Measurements from ENCODE around the gene KRT77. TPM values are rescaled to one million over a fixed set of nuclear protein-coding genes. Genes with fewer than 3 reads are reported as not detected.

The KRT77 gene
- polyA plus RNA-seq, 3 donors: not detected

DNA sequence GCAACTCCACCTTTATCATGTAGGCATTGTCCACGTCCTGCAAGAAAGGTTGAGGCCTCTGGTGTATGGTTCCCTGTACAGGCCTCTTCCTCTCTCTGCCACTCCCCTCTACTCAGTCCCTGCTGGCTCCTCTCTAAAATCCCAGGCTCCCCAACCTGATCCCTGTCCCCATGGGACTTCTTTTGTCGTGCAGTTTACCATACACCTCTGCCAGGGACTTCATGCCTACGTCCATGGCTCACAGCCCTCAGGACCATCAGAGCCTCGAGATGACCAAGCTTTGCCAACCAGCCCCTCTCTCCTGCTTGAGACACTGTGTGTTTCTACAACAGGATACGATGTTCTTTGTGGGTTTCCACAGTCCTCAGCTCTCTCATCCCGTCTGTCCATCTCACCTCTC, 54.3 kb downstream of the KRT77 start:
- Mint-ChIP-seq H3K4me3 (no peak overlapping the region), H3K4me1 (peaks cover 10% of the 10 kb centered on the region), H3K9me3 (peaks cover 0 to 8% (median 3%) of the 10 kb centered on the region in 7 donors), H3K27me3 (ENCODE audit: low read depth in 3 of 3) (peaks cover 0 to 3% (median 2%) of the 10 kb centered on the region in 3 donors), H3K27ac (no peak overlapping the region), H3K36me3 (no peaks in the 10 kb centered on the region)
- Histone ChIP-seq H3K79me2 (ENCODE audit: insufficient read depth, low read length) (no peaks in the 10 kb centered on the region), H3K4me3 (replicated peaks in 1 of 3; ENCODE audit: low read depth in 2 of 3, low read length in 3 of 3) (no peak overlapping the region), H4K20me1 (ENCODE audit: insufficient read depth, low read length) (no peaks in the 10 kb centered on the region), H2AFZ (ENCODE audit: insufficient read depth, low read depth, low read length, poor library complexity, severe bottlenecking) (no peak overlapping the region), H3K9me3 (replicated peaks in 1 of 2; ENCODE audit: control insufficient read depth in 1 of 2, insufficient read depth in 1 of 2, low read length in 2 of 2) (no peaks in the 10 kb centered on the region), H3K4me1 (ENCODE audit: control insufficient read depth in 1 of 2, insufficient read depth in 2 of 2, low read length in 2 of 2) (no peaks in the 10 kb centered on the region), H3K27me3 (ENCODE audit: control insufficient read depth in 2 of 2, insufficient read depth in 2 of 2, low read length in 2 of 2) (no peaks in the 10 kb centered on the region), H3K4me2 (replicated peaks; ENCODE audit: extremely low read depth, low read length, poor library complexity, severe bottlenecking) (no peak overlapping the region), H3K9ac (ENCODE audit: insufficient read depth, low read length, poor library complexity, severe bottlenecking) (no peak overlapping the region), H3K36me3 (replicated peaks in 1 of 2; ENCODE audit: control insufficient read depth in 1 of 2, insufficient read depth in 2 of 2, low read length in 2 of 2) (no peaks in the 10 kb centered on the region), H3K27ac (ENCODE audit: low read depth in 1 of 2, low read length in 2 of 2) (no peak overlapping the region)
- no peak for DNase-seq
- TF ChIP-seq, protein P1, sequence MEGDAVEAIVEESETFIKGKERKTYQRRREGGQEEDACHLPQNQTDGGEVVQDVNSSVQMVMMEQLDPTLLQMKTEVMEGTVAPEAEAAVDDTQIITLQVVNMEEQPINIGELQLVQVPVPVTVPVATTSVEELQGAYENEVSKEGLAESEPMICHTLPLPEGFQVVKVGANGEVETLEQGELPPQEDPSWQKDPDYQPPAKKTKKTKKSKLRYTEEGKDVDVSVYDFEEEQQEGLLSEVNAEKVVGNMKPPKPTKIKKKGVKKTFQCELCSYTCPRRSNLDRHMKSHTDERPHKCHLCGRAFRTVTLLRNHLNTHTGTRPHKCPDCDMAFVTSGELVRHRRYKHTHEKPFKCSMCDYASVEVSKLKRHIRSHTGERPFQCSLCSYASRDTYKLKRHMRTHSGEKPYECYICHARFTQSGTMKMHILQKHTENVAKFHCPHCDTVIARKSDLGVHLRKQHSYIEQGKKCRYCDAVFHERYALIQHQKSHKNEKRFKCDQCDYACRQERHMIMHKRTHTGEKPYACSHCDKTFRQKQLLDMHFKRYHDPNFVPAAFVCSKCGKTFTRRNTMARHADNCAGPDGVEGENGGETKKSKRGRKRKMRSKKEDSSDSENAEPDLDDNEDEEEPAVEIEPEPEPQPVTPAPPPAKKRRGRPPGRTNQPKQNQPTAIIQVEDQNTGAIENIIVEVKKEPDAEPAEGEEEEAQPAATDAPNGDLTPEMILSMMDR (IDR thresholded peaks at IDR 0.05): no peak
- intact Hi-C loops (cut with micrococcal nuclease): no loop called here
- WGBS (ENCODE audit: insufficient coverage): 91% methylated on average over 5 of the region's 6 CpGs

DNA sequence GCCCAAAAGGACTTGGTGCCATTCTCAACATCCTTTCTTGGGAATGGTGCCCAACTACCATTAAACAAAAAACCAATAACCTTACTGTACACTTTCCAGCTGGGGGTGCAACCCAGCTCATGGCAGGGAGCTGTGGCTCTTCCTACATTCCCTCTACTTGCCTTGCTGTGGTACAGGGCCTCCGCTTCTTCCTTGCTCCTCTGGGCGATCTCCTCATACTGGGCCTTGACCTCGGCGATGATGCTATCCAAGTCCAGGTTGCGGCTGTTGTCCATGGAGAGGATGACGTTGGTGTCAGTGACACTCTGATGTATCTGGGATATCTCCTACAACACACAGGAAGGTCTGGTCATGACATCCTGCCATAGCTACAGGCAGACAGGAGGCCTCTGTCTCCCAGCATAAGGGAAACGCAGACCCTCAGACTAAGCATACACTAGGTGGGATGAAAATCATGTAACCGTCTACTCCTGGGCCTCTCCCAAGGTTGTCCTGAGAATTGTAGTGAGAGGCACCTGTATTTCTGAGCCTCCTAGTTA, 55.2 kb downstream of the KRT77 start:
- Histone ChIP-seq H3K79me2 (ENCODE audit: insufficient read depth, low read length) (no peaks in the 10 kb centered on the region), H3K27me3 (ENCODE audit: control insufficient read depth in 2 of 2, insufficient read depth in 2 of 2, low read length in 2 of 2) (no peaks in the 10 kb centered on the region), H3K4me2 (replicated peaks; ENCODE audit: extremely low read depth, low read length, poor library complexity, severe bottlenecking) (no peak overlapping the region), H3K4me3 (replicated peaks in 1 of 3; ENCODE audit: low read depth in 2 of 3, low read length in 3 of 3) (no peak overlapping the region), H3K4me1 (ENCODE audit: control insufficient read depth in 1 of 2, insufficient read depth in 2 of 2, low read length in 2 of 2) (no peaks in the 10 kb centered on the region), H2AFZ (ENCODE audit: insufficient read depth, low read depth, low read length, poor library complexity, severe bottlenecking) (no peak overlapping the region), H4K20me1 (ENCODE audit: insufficient read depth, low read length) (no peaks in the 10 kb centered on the region), H3K36me3 (replicated peaks in 1 of 2; ENCODE audit: control insufficient read depth in 1 of 2, insufficient read depth in 2 of 2, low read length in 2 of 2) (no peaks in the 10 kb centered on the region), H3K9me3 (replicated peaks in 1 of 2; ENCODE audit: control insufficient read depth in 1 of 2, insufficient read depth in 1 of 2, low read length in 2 of 2) (no peaks in the 10 kb centered on the region), H3K27ac (ENCODE audit: low read depth in 1 of 2, low read length in 2 of 2) (no peak overlapping the region), H3K9ac (ENCODE audit: insufficient read depth, low read length, poor library complexity, severe bottlenecking) (no peak overlapping the region)
- no peak for DNase-seq
- H3K36me3 Mint-ChIP-seq: no peaks in the 10 kb centered on the region
- intact Hi-C loops (cut with micrococcal nuclease): no loop called here
- H3K4me1 Mint-ChIP-seq: peaks cover 10% of the 10 kb centered on the region
- WGBS (ENCODE audit: insufficient coverage): no CpG with 5 or more reads among the region's 8 CpGs
- H3K27ac Mint-ChIP-seq: no peak overlapping the region
- H3K9me3 Mint-ChIP-seq: peaks cover 0 to 8% (median 3%) of the 10 kb centered on the region in 7 donors
- TF ChIP-seq, protein P1 (IDR thresholded peaks at IDR 0.05): no peak
- H3K27me3 Mint-ChIP-seq (ENCODE audit: low read depth in 3 of 3): peaks cover 0 to 3% (median 2%) of the 10 kb centered on the region in 3 donors
- H3K4me3 Mint-ChIP-seq: no peak overlapping the region

Measured in CD14-positive monocyte (primary cell).